Loucy (cell line): Measurements from ENCODE around the gene JARID2.

Experiments used
- CTCF ChIP-seq: fragments of 200-600 bp; sonication (generic); conservative IDR thresholded peaks from 2 replicates; pipeline ENCODE4 v1.5.1; 2014; ENCODE audit warnings: mild to moderate bottlenecking, antibody characterized with exemption, low read length
- EZH2phosphoT487 ChIP-seq: fragments of 200-600 bp; IDR thresholded peaks from 2 replicates; pipeline ENCODE4 v1.6.1; 2018; ENCODE audit warnings: antibody characterized with exemption, mild to moderate bottlenecking, moderate library complexity, borderline replicate concordance

GRCh38 chr6:15357782-15358181 is 111.9 kb downstream of the JARID2 start:
- TF ChIP-seq CTCF (no peak), EZH2phosphoT487 (no peak)
